Fibroblast of skin of left quadriceps (primary cell): ENCODE results near the gene MARCO.
"Not testable (repeated sequence)": the region's sequence is repeated elsewhere in the genome, so short reads cannot be mapped to it uniquely, and the experiment has no call there.

Experiments
- DNase-seq, 2 experiments: peaks; one replicate each; pipeline ENCODE4 v3.0.0-alpha.2; 2013; ENCODE audit warnings: low read depth in 2 of 2

MARCO gene

GRCh38 chr2:119005051-119005450 lies 63.1 kb downstream of the MARCO start:
- DNase-seq: no peak

- no peak for DNase-seq
Measured at GRCh38 chr2:119005555-119005954, 63.6 kb downstream of the MARCO start.

- DNase-seq: no peak
Measured at GRCh38 chr2:119006441-119006840, 64.4 kb downstream of the MARCO start.

- no peak for DNase-seq
Measured at GRCh38 chr2:119008108-119008507, 66.1 kb downstream of the MARCO start.

- no peak for DNase-seq
Measured at GRCh38 chr2:119009110-119009509, 67.1 kb downstream of the MARCO start.

GRCh38 chr2:119010336-119010735 lies 68.3 kb downstream of the MARCO start:
- DNase-seq: no peak

- no peak for DNase-seq
Measured at GRCh38 chr2:119011162-119011909, 69.3 kb downstream of the MARCO start.

GRCh38 chr2:119011910-119012209 lies 69.9 kb downstream of the MARCO start:
- DNase-seq: no peak

- DNase-seq: no peak
Measured at GRCh38 chr2:119012345-119013301, 70.6 kb downstream of the MARCO start.

- DNase-seq: no peak
Measured at GRCh38 chr2:119013671-119014070, 71.7 kb downstream of the MARCO start.

GRCh38 chr2:119015845-119016244 lies 73.9 kb downstream of the MARCO start:
- no peak for DNase-seq

- DNase-seq: no peak
Measured at GRCh38 chr2:119019521-119019920, 77.5 kb downstream of the MARCO start.

- no peak for DNase-seq
Measured at GRCh38 chr2:119022678-119023077, 80.7 kb downstream of the MARCO start.

- DNase-seq: no peak
Measured at GRCh38 chr2:119023534-119023933, 81.5 kb downstream of the MARCO start.

GRCh38 chr2:119024152-119024551 lies 82.2 kb downstream of the MARCO start:
- no peak for DNase-seq

- DNase-seq: no peak
Measured at GRCh38 chr2:119024568-119024967, 82.6 kb downstream of the MARCO start.

- DNase-seq: no peak
Measured at GRCh38 chr2:119025013-119025412, 83.0 kb downstream of the MARCO start.

GRCh38 chr2:119025762-119026351 lies 83.9 kb downstream of the MARCO start:
- no peak for DNase-seq

- DNase-seq: no peak
Measured at GRCh38 chr2:119026890-119027289, 84.9 kb downstream of the MARCO start.

GRCh38 chr2:119028327-119029174 lies 86.6 kb downstream of the MARCO start:
- no peak for DNase-seq

- no peak for DNase-seq
Measured at GRCh38 chr2:119029297-119029696, 87.3 kb downstream of the MARCO start.

- not testable (repeated sequence) for DNase-seq
Measured at GRCh38 chr2:119037922-119038321, 95.9 kb downstream of the MARCO start.
